COLO668 (cell line): ENCODE results near the gene LPP.

ENCODE experiments used
- DNase-seq: peaks from one replicate; lab custom pipeline; 2025; ENCODE audit not compliant: unreplicated experiment; lab: John Stamatoyannopoulos, UW

The LPP gene

DNA sequence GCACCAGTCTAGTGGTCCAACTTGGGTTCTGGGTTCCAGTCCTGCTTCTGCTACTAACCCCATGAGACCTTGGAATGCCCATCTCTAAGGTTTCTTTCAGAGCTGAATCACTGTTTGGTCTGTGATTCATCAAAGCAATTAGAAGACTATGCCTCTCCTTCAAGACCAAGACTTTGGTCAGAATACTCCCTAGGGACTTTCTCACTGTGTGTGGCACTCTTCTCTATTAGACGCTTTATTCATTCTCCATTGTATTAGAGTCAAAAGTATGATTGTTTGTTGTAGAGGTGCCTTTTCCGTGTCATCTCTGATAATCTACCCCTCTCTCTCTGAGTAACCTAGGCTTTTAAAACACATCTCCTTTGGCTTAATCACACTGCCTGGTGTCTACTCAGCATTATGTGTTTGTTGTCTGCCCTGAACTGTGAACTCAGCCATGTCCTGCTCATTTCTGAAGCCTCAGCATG is 90.5 kb downstream of the LPP start:
- DNase-seq = no peak

DNA sequence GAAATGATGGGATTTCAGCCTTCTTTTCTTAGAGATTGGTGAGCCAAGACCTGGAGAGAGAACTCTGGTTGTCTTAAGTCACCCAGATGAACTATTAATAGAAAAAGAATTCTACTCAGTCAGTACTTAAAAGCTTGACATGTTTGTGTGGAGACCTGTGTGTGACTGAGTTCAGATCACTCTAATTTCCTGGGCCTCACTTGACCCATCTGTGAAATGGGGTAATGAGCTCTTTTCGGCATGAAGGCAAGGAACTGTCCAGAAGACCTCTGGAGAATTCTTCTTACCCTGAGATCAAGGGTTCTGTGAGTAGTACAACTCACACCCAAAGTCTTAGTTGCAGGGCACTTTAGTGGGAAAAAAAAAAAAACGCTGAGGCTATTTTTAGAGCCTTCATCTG is 92.9 kb downstream of the LPP start:
- DNase-seq = no peak

DNA sequence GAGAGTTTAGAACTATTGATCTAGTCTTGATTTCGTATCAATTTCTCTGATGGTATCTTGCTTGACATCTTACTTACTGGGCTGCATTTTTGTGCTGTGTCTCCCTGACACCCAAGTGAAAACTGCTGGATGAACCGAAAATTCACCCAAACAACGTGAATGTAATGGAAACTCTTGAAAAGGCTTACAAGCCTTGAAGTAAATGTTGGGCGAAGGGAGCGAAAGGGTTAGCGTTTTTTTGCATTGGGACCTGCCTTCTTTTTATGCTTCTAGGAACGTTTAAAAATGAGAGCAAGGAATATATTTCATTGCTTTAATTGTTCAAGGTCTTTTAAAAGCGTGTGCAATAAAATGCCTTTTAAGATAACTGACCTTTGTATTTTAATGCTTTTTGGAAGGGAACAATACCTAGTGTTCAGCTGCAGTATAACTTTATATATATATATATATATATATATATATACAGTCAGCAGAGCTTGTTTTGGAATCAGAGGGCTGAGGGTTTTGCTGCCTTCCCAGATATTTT is 94.1 kb downstream of the LPP start:
- no peak for DNase-seq

DNA sequence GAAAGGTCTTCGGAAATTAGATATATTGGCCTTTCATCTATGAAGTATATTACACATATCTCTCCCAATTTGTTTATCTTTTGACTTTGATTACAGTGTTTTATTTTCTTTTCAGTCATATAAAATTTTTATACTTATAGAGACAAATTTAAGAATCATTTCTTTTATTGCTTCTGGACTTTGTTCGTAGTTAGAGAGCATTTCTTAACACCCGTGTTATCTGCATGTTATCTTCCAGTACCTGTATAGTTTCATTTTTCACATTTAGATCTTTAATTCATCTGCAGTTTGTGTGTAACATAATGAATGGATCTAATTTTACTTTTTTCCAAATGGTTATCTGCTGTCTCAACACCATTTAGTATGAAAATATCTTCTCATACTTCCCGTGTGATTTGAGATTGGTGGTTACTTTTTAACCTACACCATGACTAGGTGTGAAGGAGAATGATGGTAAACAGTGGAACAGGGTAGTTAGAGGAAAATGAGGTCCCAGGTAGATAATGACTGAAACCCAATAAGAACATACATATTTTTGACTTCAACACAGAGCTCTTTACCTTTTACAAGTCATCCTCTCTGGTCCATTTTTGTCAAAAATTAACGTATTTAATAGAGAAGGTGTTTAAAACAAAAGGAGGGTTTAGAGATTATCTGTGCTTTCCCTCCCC is 99.3 kb downstream of the LPP start:
- no peak for DNase-seq

DNA sequence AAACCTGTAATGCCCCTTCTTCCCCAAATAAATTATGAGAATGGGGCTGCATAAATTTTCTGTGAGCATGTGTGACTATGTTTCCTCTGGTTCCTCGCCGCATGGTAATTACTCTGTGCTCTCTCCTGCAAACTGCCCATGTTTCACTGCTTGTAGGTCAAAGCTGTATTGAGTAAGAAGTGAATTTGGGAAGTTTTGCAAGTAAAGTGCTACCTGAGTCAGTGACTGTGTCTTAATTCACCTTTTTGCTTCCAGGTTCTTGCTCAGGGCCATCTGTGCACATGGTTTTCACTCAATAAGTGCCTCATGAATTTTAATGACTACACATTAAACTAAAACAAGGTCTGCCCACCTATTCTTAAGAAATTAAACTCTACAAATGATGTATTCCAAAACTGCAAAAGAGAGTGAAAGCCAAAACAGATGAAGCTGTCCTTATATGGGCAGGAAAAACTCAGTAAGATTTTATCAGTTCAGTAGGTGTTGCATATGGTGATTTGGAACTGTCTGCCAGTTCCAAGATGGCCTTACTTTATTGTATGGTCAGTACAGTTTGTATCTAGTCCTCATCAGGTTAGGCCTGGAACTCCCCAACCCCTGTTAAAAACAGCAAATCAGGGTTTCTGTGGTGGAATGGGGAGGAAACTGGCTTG is 100.0 kb downstream of the LPP start:
- DNase-seq = no peak

DNA sequence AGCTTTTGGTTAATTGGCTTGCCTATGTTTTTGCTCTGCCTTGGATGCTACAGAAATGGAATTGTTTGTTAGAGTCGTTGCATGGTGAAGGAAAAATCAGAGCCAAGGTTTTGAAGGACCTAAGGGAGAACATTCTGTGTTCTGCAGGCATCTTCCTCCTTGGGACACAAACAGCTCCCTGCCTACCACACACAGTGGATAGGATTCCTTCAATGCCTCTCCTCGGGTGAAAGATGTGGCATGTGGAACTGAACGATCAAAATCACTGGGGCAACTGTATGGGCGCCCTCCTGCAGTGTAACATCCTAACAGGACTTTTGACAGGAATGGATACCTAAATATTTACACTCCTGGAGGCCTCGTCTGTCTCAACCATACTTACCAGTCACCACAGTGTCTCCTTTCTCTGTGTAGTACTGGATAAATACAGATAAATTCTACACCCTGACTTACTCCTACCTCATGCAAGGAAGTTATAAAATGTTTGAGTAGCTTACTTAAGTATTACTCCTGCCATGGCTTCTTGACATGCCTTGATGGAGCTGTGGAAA is 100.6 kb downstream of the LPP start:
- DNase-seq = no peak

DNA sequence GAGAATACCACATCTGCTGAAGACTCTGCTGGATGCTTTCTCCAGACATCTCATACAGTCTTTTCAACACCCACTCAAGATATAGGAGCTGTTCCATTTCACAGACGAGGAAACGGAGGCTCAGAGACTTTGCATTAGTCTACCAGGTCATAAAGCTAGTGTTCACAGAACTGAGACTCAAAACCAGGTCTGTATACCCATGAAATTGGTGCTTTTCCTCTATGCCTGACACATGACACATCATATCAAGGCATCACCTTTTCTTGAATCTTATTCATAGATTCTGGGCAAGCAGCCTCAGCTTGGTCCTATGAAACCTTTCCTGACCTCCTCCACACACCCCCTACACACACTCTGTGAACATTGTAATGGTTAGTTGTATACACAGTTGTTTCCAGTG is 101.2 kb downstream of the LPP start:
- no peak for DNase-seq

DNA sequence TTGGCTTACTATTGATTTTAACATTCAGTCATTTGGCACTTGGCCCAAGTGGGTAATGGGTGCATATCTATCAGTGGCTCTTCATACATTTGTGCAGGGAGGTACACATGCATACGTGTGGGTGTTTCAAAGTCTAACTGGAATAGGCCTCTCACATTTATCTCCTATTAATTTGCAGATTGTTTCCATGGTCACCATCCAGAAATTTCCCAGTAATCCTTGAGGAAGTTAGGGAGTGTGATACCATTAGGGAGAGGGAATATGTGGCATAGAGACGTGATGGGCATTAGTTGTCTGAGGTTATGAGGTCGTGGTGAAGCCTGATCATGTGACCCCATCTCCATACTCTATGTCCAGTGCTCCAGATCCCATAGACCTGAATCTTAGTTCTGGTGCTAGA is 102.8 kb downstream of the LPP start:
- DNase-seq = no peak

DNA sequence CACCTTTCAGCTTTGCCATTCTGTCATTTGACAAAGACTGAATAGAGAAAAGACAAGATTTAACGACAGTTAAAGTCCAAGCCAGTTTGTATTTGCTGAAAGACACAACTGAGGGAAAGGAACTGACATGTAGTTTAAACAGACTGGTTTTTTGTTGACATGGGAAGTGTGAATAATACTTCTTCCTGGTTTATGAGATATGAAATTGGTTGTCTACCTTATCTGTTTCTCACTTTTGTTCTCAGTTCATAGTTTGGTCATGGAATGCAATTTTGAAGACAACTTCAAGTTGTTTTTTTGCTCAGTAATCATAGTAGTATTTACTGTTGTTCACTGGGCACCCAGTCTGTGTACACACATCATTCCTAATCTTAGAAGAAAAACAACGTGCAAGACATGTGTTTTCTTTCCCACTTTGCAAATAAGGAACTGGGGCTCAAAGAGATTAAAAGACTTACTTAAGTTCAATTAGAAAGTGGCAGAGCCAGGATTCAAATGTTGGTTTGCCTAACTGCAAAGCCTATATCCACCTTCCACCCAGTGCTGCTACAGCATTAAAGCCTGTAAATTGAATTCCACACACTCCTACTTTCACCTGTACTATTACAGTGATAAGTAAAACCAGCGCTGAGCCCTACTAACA is 103.5 kb downstream of the LPP start:
- no peak for DNase-seq

DNA sequence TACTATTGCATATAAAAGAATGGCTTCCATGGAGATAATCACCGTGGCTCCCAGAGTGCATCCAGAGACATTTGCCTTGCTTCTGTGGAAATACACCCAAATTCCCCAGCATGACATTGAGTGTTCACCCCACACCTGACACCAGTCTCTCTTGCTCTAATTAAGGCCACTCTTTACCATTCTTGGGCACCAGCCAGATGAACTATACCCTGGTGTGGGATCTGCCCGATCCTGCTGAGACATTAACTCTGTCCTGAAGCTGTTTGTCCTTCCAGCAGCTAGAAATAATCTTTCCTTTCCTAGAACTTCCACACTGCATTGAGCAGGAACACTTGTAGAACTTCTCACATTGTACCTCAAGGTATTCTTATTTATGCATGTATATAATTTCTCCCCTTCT is 105.2 kb downstream of the LPP start:
- no peak for DNase-seq

DNA sequence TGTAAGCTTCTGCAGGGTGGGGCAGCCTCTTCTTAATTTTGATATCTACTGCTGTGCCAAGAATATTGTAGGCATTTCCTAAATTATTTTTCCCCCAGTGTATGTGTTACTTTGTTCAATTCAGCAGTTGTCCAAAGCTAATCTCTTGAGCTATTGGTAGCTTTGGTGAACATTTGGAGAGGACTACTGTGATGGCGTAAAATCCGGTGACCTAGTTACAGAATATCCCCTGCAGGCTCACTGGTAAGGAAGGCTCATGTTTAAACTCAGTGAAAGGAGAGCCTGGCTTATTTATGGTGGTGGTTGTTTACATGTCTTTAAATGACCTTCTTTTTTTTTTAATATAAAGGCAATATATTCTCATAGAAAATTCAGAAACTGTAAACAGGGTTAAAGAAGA is 105.6 kb downstream of the LPP start:
- DNase-seq = no peak

DNA sequence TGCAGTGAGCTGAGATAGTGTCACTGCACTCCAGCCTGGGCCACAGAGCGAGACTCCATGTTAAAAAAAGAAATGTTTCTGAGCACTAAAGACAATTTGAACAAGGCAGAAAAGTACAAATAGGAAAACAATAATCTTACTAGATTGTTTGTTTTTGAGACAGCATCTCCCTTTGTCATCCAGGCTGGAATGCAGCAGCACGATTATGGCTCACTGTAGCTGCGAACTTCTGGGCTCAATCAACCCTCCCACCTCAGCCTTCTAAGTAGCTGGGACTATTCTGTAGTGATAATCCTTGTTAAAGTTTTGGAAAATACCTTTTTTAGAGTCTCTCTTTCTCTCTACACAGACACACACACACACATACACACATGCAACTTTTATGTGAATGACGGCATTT is 107.1 kb downstream of the LPP start:
- DNase-seq = no peak

DNA sequence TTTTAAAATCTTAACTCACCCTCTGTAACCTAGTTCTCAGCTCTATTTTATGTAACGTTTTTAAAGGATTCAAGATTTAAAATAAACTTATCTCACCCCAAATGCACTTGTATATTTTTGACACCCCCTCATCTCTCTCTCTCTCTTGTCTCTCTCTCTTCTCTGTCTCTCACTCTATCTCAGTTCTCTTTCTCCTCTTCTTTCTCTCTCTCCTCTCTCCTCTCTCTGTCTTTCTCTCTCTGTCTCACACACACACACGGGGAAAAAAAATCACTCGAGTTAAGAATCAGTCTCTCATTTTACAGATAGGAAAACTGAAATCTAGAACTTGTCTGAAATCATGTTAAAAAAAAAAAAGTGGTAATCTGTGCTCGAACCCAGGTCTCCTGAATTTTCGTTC is 108.5 kb downstream of the LPP start:
- no peak for DNase-seq

DNA sequence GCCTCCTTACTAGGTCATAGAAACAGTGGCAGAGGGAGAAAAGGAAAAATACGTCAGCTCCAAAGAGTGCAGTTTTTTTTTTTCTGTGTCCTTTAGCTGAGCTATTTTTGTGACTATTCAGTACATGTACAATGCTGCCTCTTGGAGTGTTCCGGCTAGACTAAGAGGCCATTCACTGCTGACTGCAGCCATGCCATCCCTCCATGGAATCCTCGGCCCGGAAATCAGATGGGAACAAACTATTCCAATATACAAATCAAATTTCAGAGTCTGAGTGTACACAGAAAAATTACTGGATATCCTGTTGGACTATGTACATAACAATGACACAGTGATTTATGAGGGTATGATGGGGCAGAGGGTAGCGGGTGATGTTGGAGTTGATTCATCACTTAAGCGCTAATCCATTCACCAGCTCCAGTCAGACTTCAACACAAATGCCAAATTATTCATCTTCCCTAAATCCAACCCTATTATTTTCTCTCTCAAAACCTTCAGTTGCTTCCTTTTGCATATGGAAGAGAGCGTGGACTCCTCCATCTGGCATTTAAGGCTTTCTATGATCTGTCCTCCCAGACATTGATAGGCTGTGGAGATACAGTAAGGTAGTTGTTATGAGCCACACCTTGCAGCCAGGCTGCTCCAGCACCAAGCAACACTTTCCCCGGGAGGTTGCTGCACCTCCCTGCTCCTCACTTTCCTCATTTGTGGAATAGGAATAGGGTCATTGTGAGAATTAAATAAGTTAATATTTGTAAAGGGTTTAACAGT is 109.1 kb downstream of the LPP start:
- no peak for DNase-seq

DNA sequence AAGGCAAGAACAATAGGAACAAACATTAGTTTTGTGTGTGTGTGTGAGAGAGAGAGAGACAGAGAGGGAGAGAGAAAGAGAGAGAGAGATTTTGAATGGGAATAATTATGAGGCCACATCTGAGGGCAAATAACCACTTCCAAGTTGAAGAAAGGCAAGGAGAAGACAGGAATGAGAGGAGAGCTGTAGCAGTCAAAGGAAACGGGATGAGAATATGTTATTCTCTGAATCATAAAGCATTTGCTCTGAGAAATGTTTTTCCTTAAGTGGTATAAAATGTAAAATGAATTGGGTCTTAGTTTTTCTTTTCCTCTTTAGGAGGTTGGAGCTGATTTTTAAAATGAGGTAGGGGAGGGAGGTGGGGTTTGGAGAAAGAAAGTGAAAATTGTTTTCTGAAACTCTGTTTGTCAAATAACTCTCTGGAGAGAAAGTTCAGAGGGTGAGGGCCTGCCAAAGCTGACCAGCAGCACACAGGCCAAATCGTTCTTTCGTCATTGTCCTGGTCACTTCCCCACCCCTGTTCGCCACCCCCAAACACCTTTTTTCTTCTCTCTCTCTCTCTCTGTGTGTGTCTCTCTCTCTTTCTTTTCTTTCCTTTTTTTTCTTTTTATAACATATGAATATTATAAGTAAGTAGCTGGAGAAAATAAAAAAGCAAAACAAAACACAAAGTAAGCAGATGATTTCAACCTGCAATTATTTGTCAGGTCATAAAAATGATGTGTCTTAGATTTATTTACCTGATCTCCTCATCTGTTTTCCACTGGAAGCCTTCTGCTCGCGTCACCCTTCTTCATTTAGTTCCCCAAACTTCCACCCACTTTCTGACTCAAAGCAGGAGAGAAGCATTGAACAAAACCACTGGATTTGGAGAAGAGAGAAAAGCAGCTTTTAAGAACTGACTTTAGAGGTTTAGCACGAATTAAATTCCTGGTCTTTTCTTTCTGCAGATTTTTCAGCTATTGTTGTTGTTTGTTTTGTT is 110.6 kb downstream of the LPP start:
- DNase-seq = no peak

DNA sequence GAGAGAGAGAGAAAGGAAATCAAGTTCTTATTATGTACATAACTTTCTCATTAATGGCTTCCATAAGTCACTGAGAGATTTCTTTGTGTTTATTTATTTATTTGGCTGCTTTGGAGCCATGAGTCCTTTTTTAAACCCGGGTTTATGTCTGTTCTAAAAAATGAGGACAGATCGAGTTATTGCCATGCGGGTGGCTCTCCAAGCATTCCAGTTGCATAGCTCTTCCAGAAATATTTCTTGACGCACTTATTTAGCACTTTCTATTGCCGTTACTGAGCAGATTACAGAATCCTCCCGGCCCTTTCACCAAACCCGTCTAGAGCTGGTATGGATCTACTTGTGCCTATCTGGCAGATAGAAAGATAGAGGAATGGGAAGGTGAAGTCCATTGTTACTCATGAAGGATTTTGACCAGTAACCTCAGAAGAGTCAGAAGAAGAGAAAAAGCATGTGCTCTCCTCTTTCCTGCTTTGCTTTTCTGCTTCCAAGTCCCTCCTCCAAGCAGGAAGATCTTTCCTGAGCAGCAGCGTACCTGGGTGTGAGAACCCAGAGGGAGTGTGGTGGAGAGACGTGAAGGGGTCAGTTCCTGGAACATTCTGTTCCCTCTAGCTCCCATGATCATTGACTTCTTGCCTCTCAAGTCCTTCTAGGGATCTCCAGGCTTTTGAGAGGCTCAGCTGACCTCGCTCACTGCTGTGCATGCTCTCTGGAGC is 112.8 kb downstream of the LPP start:
- no peak for DNase-seq

DNA sequence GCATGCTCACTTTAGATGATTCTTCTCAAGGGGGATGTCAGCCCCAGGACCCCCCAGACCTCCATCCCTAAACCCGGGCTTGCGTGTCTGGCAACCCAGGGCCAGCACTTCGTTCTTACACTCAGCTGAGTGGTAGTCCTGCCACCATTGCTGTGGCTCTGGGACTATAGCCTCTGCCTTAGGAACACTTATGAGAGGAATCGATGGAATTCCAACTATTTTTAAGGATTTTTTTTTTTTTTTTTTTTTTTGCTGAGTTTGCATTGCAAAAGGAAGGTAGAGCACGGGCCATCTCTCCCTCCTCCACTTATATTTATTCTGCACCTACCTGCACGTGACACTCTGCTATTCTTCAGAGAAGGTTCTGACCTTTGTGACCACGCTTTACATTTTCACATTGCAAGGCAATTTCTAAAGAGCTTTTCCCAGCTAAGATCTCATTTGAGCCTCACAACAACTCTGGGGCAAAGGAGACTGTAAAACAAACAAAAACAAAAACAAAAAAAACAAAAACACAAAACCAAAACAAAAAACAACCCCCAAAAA is 113.9 kb downstream of the LPP start:
- no peak for DNase-seq

DNA sequence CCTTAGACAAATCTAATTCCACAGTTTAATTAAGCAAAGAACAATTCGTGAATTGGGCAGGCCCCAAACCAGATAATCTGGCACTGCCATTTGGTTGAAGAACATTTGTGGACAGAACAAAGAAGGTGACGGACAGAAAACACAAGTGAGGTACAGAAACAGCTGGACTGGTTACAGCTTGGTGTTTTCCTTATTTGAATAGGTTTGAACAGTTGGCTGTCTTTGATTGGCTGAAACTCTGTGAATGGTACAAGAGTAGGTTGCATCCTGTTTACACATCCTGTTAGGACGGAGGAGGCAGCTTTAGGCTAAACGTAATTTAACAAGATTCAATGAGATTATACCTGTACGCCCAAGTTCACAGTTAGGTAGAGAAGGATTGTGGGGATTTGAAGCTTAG is 114.4 kb downstream of the LPP start:
- DNase-seq = no peak

DNA sequence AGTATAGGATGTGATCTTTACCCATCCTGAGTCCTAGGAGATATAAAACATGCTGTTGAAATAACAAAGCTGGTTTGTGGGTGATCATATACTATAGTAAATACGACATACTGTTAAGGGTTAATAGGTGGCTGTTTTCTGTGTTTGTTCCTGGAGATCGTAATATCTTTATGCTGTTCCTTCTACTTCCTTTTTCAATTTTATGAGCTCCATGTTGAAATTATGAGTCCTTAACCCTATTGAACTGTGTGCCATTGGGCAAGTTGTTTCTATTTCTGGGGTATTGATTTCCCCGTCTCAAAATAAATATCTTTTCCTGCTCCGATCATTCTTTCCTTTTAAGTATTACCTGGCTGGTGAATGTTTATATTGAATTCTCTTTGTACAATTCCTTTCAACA is 115.1 kb downstream of the LPP start:
- no peak for DNase-seq
